ENCODE results near the gene ELF1.
"Not testable (repeated sequence)": the region's sequence is repeated elsewhere in the genome, so short reads cannot be mapped to it uniquely, and the experiment has no call there.

Gene ELF1

DNA sequence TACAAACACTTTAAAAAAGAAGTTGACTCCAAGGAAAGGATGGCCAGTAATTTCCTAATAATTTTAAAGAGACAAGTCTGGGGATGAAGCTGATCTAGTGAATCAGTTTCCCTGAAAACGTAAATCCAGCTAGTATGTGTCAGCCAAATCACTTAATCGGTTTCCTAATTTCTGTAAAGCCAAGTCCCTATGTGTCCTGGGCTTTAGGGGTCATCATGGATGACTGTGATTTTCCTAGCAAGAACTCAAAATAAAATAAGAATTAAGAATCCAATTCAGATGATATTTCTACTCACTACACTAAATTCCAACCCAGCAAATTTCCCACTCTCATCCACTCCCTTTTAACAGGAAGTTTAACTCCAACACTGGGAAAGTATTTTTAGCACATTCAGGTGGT lies 35.9 kb downstream of the ELF1 start:
- no peak for DNase-seq (ENCODE audit: extremely low read depth in 1 of 2, low read depth in 1 of 2)

DNA sequence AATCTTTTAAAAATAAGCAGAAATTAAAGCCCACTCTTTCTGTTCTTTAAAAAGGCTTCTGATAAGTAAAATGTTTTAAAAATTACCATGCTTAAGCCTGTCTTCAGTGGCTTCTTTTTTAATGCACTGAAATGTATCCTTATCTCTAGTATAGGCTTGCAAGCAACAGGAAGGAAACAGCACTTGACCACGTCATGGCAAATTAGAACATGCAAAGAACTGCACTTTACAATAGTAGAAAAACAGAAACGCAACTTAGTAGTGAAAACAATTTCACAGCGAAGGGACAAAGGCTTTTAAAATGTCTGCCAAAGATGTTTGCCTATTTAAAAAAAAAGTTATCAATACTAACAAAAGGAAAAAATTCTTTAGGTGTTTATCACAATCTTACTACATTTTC lies 36.3 kb downstream of the ELF1 start:
- peak in 1 of 2 donors; percentile 55 for DNase-seq (ENCODE audit: extremely low read depth in 1 of 2, low read depth in 1 of 2)

DNA sequence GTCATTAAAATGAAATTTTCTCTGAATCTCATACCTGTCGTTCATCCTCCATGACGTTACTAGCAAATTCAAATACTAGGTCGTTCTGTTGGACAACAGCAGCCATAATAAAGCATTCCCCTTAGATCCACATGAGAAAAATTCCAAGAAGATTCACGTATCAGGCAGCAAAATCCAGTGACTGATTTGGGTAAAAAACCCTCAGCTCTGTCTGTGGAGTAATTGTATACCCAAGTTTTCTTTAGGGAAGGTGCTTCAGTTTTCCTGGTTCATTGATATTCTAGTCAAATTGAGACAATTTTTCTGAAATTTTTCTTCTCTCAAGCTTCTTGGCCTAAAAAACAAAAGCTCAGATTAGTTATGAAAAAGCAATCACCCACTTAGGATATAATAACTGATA lies 37.2 kb downstream of the ELF1 start:
- DNase-seq (ENCODE audit: extremely low read depth in 1 of 2, low read depth in 1 of 2), result no peak

DNA sequence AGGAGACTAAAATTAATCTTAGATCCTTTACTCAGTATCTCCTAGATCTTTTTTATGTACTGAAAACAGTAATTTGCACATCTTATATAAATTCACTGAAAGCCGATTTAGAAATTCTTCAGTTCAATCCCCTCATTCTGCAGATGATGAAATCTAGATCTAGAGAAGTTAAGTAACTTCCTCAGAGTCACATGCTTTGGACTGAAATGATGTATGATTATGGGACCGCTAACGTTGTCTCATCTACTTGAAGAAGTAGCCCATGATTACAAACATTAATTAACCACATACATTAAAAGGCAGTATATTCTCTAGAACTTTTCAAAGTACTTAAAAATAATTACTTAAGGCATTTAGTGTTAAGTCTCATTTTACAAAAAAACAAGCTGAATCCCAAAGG lies 37.8 kb downstream of the ELF1 start:
- DNase-seq (ENCODE audit: extremely low read depth in 1 of 2, low read depth in 1 of 2), result no peak

DNA sequence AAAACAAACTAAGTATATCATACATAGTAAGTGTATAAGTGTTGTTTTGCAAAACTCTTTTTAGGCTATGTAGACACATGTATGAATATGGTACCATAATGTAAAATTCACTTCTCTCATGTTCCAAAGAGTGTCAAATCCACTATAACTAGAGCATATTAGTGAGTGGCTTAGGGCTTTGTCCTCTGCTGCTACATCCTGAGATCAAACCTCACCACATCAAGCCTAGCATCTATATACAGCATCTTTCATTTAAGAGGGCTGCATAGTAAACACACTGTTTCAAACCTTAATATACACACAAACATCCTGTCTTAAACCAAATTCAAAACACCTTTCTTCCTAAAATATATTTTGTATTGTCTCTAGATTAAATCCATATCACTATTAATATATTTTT lies 38.7 kb downstream of the ELF1 start:
- no peak for DNase-seq (ENCODE audit: extremely low read depth in 1 of 2, low read depth in 1 of 2)

DNA sequence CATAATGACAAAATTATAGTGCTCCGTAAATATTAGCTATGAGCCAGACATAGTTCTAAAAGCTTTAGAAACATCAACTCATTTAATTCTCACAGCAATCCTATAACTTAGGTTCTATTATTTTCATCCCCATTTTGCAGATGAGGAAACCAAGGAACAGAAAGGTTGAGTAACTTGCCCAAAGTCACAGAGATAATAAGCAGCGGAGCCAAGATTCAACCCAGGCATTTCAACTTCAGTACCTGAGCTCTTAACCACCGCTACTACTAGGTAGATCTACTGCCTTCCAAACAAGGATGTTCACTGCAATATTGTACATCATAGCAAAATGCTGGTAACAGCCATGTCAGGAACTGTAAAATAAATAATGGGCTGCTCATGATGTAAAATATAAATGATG lies 39.9 kb downstream of the ELF1 start:
- DNase-seq (ENCODE audit: extremely low read depth in 1 of 2, low read depth in 1 of 2), result no peak

DNA sequence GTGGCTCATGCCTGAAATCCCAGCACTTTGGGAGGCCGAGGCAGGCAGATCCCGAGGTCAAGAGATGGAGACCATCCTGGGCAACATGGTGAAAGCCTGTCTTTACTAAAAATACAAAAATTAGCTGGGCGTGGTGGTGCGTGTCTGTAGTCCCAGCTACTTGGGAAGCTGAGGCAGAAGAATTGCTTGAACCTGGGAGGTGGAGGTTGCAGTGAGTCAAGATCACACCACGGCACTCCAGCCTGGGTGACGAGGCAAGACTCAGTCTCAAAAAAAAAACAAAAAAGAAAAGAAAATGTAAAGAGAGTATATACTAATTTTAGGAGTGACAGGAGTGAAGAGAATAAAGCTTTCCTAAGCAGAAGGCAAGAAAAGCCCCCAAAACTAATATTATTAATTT lies 41.0 kb downstream of the ELF1 start:
- DNase-seq (ENCODE audit: extremely low read depth in 1 of 2, low read depth in 1 of 2), result not testable (repeated sequence)

DNA sequence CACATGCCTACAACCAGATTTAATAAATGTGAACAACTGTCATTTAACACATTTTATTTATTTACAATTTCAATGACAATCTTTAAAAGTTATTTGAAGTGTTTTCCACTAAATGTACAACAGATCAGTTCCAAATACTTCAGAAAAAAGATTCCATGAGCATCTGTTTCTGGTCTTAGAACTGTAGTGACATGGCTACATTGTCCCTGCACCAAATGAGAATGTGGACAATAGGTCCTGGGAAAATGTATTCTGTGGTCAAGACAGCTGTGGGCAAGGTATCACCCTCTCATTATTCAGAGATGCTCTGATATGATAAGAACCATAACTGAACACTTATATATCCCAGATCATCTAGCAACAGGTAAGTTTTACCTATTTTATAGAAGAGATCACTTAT lies 43.7 kb downstream of the ELF1 start:
- no peak for DNase-seq (ENCODE audit: extremely low read depth in 1 of 2, low read depth in 1 of 2)

DNA sequence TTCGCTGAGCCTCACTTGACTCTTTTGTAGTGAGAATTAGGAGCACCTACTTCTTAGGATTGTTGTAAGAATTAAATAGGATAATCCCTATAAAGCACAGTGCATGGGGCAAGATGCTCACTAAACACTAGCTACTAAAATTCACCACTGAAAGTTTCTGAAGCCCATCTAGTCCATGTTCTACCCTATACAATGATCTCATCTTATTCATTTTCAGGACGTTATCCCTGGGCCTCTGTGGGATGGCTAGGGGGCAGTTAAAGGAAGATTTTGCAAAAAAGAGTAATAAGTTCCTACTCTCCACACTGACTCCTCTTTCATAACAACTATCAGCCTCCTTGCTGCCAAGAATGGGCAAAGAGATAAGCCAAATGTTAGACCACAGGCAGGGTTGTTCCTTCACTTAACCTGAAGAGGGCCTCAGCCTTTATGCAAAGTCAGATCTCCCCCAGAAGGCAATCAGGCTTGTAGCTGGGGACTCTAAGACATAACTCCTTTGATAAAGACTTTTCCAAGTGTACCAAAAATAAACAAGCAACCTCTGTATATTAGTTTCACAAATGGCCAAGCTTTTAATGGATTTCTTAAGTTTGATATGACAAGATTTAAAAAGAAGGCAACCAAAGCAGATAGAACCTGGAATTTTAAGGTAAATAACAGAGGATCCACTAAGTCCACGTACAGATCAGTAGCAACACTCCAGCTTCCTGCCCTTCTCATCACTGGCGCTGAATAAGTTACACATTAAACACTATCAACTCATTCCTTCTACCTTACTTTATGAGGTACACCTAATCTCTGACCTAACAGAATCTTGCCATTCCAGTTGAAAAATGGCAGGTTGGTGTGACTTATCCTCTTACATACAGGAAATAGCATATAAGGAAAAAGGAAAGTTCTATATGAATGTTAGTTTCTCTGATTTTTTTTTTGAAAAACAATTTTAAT lies 44.4 kb downstream of the ELF1 start:
- DNase-seq (ENCODE audit: extremely low read depth in 1 of 2, low read depth in 1 of 2), result no peak

DNA sequence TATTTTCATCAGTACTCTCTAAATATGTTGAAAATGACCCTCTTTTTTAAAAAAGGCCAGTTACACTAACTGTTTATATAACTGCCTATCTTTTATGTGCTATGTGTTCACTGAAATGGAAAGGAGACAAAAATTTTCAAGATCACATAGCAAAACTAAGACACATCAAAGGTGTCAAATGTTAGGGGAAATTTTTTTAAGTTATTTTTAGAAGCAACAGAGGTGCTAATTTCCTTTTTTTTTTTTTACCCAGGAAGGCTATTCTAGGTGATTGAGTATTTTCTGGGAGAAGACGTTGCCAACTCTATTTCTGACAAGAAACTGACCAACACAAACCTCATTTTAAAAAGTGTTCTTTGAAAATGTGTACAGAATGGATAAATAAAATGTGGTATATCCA lies 45.7 kb downstream of the ELF1 start:
- DNase-seq (ENCODE audit: extremely low read depth in 1 of 2, low read depth in 1 of 2), result no peak

DNA sequence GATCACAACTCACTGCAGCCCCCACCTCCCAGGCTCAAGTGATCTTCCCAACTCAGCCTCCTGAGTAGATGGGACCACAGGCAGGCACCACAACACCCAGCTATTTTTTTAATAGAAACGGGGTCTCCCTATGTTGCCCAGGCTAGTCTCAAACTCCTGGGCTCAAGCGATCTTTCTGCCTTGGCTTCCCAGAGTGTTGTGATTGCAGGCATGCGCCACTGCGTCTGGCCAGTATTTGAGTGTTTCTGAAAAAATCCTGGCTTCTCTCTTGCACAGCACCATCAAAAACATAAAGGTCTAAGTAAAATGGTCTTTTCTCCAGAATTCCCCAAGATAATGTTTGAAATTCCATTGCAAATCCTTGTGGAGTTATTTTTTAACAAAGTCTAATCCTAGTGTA lies 47.8 kb downstream of the ELF1 start:
- DNase-seq (ENCODE audit: extremely low read depth in 1 of 2, low read depth in 1 of 2), result no peak

DNA sequence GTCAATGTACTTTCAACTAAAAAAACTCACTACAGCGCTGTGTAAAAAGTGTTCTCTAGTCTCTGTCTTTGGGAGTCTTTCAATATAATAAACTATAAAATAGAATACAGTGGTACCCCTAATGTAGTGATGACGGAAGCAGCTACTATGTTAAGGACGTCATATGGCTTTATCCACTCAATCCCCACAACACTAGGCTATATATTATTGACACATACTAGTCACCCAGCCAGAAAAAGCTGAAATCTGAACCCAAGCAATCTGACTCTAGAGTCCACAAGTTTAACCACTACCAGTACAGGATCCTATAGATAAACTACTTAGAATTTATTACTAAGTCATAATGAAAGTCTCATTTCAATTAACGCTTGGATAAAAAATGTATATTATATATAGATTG lies 48.3 kb downstream of the ELF1 start:
- DNase-seq (ENCODE audit: extremely low read depth in 1 of 2, low read depth in 1 of 2), result no peak

DNA sequence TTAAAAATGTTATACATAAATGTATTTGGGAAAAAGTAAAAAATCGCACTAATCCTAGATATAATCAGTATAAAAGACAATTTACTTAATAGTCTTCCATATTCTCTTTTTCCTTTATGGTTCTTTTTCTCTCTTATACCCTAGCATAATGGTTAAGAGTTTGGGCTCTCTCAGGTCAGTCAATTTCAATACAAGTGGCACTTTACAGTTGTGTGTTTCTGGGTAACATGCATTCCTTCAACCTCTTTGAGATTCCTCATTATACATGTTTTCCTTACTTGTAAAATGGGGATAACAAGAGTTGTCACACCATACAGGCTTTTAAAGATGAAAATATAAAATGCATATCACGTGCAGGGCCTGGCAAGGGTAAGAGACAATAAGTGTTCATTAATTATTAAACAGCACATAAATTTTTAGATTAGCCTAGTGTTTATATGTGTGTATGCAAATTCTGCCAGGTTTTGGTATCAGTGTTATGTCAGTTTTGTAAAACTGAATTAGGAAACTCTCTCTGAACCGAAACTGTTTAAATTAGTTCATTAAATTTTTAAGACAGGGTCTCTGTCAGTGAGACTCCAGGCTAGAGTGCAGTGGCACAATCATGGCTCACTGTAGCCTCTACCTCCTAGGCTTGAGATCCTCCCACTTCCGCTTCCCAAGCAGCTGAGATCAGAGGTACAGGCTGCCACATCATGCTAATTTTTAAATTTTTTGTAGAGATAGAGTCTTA lies 49.8 kb downstream of the ELF1 start:
- DNase-seq (ENCODE audit: extremely low read depth in 1 of 2, low read depth in 1 of 2), result no peak

DNA sequence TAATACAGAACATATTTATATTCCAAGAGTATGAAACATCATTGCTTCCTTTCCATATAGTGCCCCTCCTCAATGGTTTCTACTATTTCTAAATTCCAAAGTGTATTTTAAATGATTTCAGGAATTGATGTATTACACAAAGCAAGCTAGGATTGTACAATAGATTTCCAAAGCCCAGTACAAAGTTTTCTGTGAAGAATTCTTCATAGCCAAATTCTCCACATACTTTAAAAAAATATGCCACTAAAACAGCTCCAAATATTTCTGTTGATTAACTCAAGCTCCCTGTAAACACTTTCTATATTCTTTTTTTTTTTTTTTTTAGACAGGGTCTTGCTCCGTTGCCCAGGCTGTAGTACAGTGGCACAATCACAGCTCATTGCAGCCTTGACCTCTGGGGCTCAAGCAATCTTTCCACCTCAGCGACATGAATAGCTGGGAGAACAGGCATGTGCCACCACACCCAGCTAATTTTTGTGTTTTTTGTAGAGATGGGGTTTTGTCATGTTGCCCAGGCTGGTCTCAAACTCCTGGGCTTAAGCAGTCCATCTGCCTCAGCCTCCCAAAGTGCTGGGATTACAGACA lies 50.6 kb downstream of the ELF1 start:
- DNase-seq (ENCODE audit: extremely low read depth in 1 of 2, low read depth in 1 of 2), result no peak

DNA sequence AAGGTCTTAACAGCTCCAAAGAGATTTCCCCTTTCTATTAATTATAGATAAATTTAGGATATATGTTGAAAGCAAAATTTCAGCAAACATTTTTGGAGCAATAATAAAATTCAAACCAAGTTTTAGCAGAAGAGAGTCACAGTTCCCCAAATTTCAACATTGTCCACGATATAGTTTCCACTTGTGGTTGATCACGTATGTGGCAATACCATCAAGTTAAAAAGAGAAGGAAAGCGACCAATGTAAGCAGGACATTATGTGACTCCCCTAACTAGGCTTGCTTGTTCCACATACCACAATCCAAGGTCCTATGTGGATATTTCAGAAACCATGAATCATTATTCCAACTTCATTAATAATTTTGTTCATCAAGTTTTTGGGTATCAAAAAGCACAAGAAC lies 52.8 kb downstream of the ELF1 start:
- no peak for DNase-seq (ENCODE audit: extremely low read depth in 1 of 2, low read depth in 1 of 2)

DNA sequence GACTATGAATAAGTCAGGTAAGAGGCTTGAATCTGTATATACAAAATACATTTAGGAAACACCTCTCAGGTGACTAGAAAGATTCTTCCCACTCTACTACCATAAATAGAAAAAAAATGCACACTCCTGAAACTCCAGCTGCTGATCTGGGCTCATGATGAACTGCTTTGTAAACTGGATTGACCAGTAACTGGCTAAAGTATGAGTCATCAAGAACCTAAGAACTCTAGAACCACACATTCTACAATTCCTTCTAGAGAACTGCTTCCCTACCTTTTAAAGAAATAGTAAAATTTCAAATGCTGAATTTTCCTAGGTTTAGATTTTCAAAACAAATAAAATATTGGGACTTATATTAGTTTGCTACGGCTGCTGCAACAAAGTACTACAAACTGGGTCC lies 55.2 kb downstream of the ELF1 start:
- DNase-seq (ENCODE audit: extremely low read depth in 1 of 2, low read depth in 1 of 2), result no peak

DNA sequence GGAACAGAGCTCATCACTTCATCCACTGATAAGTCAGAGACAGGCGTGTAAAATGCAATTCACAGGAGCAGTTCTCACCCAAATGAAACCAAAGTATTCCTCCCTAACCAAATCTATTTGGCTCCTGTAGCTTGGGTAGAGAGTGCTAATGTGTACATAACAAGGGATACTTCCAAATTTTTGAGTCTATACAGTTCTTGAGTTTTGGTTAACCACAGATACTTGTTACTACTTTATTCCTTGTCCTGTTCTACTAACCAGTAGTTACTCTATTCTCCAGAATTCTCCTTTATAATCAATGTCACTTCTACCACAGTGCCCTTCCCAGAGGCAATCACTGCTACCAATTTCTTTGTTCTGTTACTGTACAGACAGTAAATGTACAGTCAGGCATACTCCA lies 57.3 kb downstream of the ELF1 start:
- DNase-seq (ENCODE audit: extremely low read depth in 1 of 2, low read depth in 1 of 2), result no peak

DNA sequence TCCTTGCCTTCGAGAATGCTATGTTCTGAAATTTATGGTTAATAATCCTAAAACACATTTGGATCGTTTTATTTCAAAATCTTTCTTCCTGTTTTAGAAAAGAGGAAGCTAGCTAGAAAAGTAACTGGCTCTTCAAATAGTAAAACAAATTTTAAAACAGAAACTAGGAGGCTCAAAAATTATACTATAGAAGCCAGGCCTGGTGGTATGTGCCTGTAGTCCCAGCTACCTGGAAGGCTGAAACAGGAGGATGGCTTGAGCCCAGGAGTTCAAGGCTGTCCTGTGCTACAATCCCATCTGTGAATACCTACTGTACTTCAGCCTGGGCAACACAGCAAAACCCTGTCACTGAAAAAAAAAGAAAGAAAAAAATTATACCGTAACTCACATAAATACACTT lies 57.9 kb downstream of the ELF1 start:
- no peak for DNase-seq (ENCODE audit: extremely low read depth in 1 of 2, low read depth in 1 of 2)

DNA sequence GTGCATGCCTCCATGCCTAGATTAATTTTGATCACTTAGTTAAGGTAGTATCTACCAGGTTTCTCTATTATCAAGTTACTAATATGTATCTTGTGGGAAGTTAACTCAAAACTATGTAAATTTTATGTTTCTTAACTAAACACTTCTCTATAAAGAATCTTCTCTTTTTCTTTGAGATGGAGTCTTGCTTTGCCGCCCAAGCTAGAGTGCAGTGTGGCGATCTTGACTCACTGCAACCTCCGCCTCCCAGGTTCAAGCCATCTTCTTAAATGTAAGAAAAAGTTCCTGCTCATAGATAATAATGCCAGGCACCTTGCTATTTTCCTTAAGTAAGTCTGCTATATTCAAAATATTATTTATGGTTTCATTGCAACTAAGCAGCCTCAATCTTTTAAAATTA lies 58.4 kb downstream of the ELF1 start:
- DNase-seq (ENCODE audit: extremely low read depth in 1 of 2, low read depth in 1 of 2), result no peak

DNA sequence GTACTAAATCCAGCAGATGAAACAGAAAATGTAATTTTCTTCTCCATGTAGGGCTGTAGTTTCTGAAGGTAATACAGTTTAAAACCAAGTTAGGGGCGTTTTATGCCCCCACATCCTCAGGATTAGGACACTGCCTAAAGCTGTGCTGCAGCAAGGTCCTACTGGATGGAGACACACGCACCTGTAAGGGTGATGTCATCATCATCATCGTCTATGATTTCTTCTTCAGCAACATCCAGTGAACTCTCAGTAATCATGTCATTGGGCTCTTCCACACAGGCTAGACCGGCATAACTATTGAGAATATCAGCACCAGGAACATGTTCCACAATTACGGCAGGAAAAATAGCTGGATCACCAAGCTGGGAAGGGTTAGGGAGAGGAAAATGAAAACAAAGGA lies 60.5 kb downstream of the ELF1 start:
- DNase-seq (ENCODE audit: extremely low read depth in 1 of 2, low read depth in 1 of 2), result no peak

DNA sequence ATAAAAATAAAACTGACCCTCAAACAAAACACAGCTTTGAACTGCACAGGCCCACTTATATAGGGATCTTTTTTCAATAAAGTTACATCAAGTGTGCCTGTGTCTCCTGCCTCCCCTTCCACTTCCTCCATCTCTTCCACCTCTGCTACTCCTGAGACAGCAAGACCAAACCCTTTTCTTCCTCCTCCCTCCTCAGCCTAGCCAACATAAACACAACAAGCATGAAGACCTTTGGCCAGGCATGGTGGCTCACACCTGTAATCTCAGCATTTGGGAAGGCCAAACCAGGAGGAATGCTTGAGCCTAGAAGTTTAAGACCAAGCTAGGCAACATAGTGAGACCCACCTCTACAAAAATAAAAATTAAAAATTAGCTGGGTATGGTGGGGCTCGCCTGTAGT lies 72.6 kb downstream of the ELF1 start:
- no peak for DNase-seq (ENCODE audit: extremely low read depth in 1 of 2, low read depth in 1 of 2)

DNA sequence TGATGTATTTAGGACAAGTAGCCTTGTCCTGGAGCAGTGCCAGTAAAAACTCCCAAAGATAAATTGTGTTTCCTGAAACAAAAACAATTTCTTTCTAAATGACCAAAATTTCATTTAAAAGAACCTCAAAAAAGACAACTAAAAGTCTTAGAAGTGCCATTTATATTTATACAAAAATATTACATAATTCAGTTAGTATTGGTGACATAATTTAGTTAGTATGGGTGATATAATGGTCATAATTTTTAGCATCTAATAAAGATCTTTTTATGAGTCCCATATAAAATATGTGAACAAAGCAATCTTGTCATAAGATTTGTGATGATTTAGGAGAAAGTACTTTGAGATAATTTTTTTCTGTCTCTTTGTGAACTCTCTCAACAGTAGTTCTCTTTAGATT lies 76.0 kb downstream of the ELF1 start:
- no peak for DNase-seq (ENCODE audit: extremely low read depth in 1 of 2, low read depth in 1 of 2)
